CD4-positive, alpha-beta T cell treated with Interleukin-15 for 1 hour (primary cell): ENCODE results near the gene MYO1C.

Experiments
- DNase-seq: peaks from one replicate; pipeline ENCODE4 v3.0.0-alpha.2; 2020

MYO1C gene

GRCh38 chr17:1505586-1505985 is 13.1 kb upstream of the MYO1C start:
- no peak for DNase-seq

- no peak for DNase-seq
Observed at GRCh38 chr17:1504866-1505265, 12.4 kb upstream of the MYO1C start.

- DNase-seq = no peak
Observed at GRCh38 chr17:1503699-1504098, 11.2 kb upstream of the MYO1C start.

- DNase-seq = no peak
Observed at GRCh38 chr17:1498869-1499268, 6.4 kb upstream of the MYO1C start.

GRCh38 chr17:1498233-1498632 is 5.7 kb upstream of the MYO1C start:
- DNase-seq = no peak

- no peak for DNase-seq
Observed at GRCh38 chr17:1497831-1498230, 5.3 kb upstream of the MYO1C start.

GRCh38 chr17:1496869-1497268 is 4.4 kb upstream of the MYO1C start:
- DNase-seq = no peak

- no peak for DNase-seq
Observed at GRCh38 chr17:1495265-1495989, 2.9 kb upstream of the MYO1C start.

GRCh38 chr17:1494736-1495253 is 2.3 kb upstream of the MYO1C start:
- no peak for DNase-seq

GRCh38 chr17:1494203-1494602 is 1.7 kb upstream of the MYO1C start:
- DNase-seq = no peak

GRCh38 chr17:1493291-1493980 is 950 bp upstream of the MYO1C start:
- DNase-seq = no peak

GRCh38 chr17:1491443-1492248 is 840 bp downstream of the MYO1C start:
- DNase-seq = peak; percentile 47

- peak; percentile 62 for DNase-seq
Observed at GRCh38 chr17:1490643-1491442, 1.6 kb downstream of the MYO1C start.

- DNase-seq = no peak
Observed at GRCh38 chr17:1488826-1489270, 3.6 kb downstream of the MYO1C start.

- DNase-seq = peak; percentile 69
Observed at GRCh38 chr17:1487939-1488825, 4.3 kb downstream of the MYO1C start.

- peak; percentile 78 for DNase-seq
Observed at GRCh38 chr17:1486802-1487695, 5.4 kb downstream of the MYO1C start.

GRCh38 chr17:1485423-1486376 is 6.8 kb downstream of the MYO1C start:
- peak; percentile 41 for DNase-seq

GRCh38 chr17:1484676-1485422 is 7.6 kb downstream of the MYO1C start:
- DNase-seq = peak; percentile 81
